Lower leg skin (tissue), 3 donors: ENCODE measurements around the gene CEP250.

Source experiments
- CTCF ChIP-seq, 3 donors: fragments of 450-650 bp; IDR thresholded peaks; one replicate each; pipeline ENCODE4 v1.5.1; 2016; ENCODE audit warnings: antibody characterized with exemption in 3 of 3, mild to moderate bottlenecking in 3 of 3, moderate library complexity in 2 of 3
- POLR2A ChIP-seq, 2 donors: fragments of 450-650 bp; IDR thresholded peaks; one replicate each; pipeline ENCODE4 v1.6.1; 2016 to 2017; ENCODE audit warnings: antibody characterized with exemption in 2 of 2, mild to moderate bottlenecking in 1 of 2, moderate library complexity in 1 of 2

- TF ChIP-seq CTCF (IDR thresholded peaks at IDR 0.05) (no peak), POLR2A (IDR thresholded peaks at IDR 0.05) (no peak)
Measured at GRCh38 chr20:35546127-35546526, 90.7 kb downstream of the CEP250 start.
